ENCODE measurements around the gene CAPZA1.

DNA sequence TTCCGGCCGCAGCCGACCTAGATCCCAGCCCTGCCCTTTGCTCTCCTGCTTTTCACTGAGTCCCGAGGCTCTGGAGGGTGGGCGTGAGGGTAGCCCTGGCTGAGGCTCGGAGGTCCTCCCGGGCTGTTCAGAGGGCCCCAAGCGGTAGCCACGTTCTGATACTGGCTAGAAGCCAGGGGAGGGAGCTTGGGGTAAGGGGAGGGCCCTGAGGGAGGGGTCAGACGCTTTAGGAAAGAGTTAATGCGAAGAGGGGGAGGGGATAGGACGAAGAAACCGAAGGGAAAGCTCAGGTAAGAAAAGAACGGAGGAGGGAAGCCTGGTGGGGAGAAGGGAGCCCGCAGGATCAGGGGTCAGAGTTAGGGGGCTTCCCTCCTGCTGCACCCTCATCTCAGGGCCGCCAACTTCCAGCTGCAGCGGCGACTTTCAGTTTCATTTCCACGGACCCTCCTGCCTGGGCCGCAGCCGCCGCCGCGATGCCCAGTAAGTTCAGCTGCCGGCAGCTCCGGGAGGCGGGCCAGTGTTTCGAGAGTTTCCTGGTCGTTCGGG lies 54.9 kb downstream of the CAPZA1 start, which contains the start of gene MOV10:
- TF ChIP-seq, protein P1, sequence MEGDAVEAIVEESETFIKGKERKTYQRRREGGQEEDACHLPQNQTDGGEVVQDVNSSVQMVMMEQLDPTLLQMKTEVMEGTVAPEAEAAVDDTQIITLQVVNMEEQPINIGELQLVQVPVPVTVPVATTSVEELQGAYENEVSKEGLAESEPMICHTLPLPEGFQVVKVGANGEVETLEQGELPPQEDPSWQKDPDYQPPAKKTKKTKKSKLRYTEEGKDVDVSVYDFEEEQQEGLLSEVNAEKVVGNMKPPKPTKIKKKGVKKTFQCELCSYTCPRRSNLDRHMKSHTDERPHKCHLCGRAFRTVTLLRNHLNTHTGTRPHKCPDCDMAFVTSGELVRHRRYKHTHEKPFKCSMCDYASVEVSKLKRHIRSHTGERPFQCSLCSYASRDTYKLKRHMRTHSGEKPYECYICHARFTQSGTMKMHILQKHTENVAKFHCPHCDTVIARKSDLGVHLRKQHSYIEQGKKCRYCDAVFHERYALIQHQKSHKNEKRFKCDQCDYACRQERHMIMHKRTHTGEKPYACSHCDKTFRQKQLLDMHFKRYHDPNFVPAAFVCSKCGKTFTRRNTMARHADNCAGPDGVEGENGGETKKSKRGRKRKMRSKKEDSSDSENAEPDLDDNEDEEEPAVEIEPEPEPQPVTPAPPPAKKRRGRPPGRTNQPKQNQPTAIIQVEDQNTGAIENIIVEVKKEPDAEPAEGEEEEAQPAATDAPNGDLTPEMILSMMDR (IDR thresholded peaks at IDR 0.05; ENCODE audit: poor library complexity), result no peak
- no peak for TF ChIP-seq EZH2phosphoT487 (IDR thresholded peaks at IDR 0.05; ENCODE audit: low read depth, severe bottlenecking, unreplicated experiment)

Measured in hepatocyte (in vitro differentiated cells).